ENCODE data around the gene LRP1. TPM values are rescaled to one million over a fixed set of nuclear protein-coding genes. Genes with fewer than 3 reads are reported as not detected.
A peak's percentile ranks its signal among the peaks of the same experiment; 100 is the strongest.

LRP1 gene
- total and polyA plus RNA-seq, 2 of the 13 experiments (the other 11 are each of a cell fraction or from before 2014, with no cell fraction given) = 14.7 to 30.8 TPM

DNA sequence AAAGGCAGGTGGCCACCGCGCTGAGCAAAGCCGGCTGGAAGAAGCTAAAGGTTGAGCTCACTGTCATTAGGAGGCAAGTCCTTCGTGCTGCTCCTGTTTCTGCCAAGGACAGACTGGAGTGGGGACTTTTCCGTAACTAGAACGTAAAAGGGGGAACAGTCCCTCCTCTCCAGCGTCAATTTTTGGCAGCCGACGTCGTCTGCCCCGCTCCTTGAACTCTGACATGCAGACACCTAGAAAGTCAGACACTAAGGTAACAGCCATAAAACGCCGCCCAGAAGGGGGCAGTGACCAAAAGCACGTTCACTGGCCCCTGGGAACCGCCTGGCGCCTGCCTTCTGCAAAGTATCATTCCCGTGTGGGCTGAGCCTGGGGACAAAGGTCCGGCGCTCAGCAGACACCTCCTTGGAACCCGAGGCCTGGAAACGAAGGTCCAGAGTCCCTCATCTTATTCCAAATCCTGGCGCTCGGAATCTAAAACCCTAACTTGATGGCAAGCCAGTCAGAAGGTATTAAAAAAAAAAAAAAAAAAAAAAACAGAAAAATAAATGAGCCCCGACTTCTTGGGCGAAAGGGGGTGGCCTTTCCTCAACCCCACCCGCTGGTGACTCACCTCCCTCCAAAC lies 1.1 kb upstream of the LRP1 start (continued):
- peak; percentile 55; the same call in 1 of the 2 replicates for TF ChIP-seq NFKB2 (CRISPR knock-in tag; IDR thresholded peaks at IDR 0.05; ENCODE audit: borderline replicate concordance)
- TF ChIP-seq NR1H2 (CRISPR knock-in tag; IDR thresholded peaks at IDR 0.05; ENCODE audit: borderline replicate concordance, low read depth) = no peak
- TF ChIP-seq, protein P1, sequence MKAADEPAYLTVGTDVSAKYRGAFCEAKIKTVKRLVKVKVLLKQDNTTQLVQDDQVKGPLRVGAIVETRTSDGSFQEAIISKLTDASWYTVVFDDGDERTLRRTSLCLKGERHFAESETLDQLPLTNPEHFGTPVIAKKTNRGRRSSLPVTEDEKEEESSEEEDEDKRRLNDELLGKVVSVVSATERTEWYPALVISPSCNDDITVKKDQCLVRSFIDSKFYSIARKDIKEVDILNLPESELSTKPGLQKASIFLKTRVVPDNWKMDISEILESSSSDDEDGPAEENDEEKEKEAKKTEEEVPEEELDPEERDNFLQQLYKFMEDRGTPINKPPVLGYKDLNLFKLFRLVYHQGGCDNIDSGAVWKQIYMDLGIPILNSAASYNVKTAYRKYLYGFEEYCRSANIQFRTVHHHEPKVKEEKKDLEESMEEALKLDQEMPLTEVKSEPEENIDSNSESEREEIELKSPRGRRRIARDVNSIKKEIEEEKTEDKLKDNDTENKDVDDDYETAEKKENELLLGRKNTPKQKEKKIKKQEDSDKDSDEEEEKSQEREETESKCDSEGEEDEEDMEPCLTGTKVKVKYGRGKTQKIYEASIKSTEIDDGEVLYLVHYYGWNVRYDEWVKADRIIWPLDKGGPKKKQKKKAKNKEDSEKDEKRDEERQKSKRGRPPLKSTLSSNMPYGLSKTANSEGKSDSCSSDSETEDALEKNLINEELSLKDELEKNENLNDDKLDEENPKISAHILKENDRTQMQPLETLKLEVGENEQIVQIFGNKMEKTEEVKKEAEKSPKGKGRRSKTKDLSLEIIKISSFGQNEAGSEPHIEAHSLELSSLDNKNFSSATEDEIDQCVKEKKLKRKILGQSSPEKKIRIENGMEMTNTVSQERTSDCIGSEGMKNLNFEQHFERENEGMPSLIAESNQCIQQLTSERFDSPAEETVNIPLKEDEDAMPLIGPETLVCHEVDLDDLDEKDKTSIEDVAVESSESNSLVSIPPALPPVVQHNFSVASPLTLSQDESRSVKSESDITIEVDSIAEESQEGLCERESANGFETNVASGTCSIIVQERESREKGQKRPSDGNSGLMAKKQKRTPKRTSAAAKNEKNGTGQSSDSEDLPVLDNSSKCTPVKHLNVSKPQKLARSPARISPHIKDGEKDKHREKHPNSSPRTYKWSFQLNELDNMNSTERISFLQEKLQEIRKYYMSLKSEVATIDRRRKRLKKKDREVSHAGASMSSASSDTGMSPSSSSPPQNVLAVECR (CRISPR knock-in tag; IDR thresholded peaks at IDR 0.05; ENCODE audit: borderline replicate concordance) = peak; percentile 63; the same call in 1 of the 2 replicates
- TF ChIP-seq ZNF256 (CRISPR knock-in tag; conservative IDR thresholded peaks at IDR 0.05) = no peak
- no peak for TF ChIP-seq MIER2 (CRISPR knock-in tag; IDR thresholded peaks at IDR 0.05)
- TF ChIP-seq ZNF263 (CRISPR knock-in tag; IDR thresholded peaks at IDR 0.05) = peak; percentile 60; the same call in 1 of the 2 replicates
- no peak for TF ChIP-seq SMAD9 (CRISPR knock-in tag; IDR thresholded peaks at IDR 0.05)
- peak; percentile 19; the same call in 1 of the 2 replicates for TF ChIP-seq GATA4 (IDR thresholded peaks at IDR 0.05; ENCODE audit: borderline replicate concordance, low read depth)
- TF ChIP-seq, protein P2, sequence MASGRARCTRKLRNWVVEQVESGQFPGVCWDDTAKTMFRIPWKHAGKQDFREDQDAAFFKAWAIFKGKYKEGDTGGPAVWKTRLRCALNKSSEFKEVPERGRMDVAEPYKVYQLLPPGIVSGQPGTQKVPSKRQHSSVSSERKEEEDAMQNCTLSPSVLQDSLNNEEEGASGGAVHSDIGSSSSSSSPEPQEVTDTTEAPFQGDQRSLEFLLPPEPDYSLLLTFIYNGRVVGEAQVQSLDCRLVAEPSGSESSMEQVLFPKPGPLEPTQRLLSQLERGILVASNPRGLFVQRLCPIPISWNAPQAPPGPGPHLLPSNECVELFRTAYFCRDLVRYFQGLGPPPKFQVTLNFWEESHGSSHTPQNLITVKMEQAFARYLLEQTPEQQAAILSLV (CRISPR knock-in tag; IDR thresholded peaks at IDR 0.05; ENCODE audit: borderline replicate concordance) = peak; percentile 69; the same call in 1 of the 2 replicates
- TF ChIP-seq ZFP62 (CRISPR knock-in tag; IDR thresholded peaks at IDR 0.05) = no peak
- TF ChIP-seq ZBTB8A (CRISPR knock-in tag; IDR thresholded peaks at IDR 0.05; ENCODE audit: borderline replicate concordance, low read depth) = no peak
- TF ChIP-seq IRF2 (CRISPR knock-in tag; IDR thresholded peaks at IDR 0.05) = peak; percentile 54; the same call in 1 of the 2 replicates
- TF ChIP-seq ZNF614 (CRISPR knock-in tag; IDR thresholded peaks at IDR 0.05; ENCODE audit: borderline replicate concordance) = peak; percentile 64; the same call in 1 of the 2 replicates
- TF ChIP-seq, protein P3, sequence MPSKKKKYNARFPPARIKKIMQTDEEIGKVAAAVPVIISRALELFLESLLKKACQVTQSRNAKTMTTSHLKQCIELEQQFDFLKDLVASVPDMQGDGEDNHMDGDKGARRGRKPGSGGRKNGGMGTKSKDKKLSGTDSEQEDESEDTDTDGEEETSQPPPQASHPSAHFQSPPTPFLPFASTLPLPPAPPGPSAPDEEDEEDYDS (CRISPR knock-in tag; IDR thresholded peaks at IDR 0.05) = peak; percentile 48
- TF ChIP-seq, protein P4, sequence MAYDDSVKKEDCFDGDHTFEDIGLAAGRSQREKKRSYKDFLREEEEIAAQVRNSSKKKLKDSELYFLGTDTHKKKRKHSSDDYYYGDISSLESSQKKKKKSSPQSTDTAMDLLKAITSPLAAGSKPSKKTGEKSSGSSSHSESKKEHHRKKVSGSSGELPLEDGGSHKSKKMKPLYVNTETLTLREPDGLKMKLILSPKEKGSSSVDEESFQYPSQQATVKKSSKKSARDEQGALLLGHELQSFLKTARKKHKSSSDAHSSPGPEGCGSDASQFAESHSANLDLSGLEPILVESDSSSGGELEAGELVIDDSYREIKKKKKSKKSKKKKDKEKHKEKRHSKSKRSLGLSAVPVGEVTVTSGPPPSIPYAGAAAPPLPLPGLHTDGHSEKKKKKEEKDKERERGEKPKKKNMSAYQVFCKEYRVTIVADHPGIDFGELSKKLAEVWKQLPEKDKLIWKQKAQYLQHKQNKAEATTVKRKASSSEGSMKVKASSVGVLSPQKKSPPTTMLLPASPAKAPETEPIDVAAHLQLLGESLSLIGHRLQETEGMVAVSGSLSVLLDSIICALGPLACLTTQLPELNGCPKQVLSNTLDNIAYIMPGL (CRISPR knock-in tag; IDR thresholded peaks at IDR 0.05; ENCODE audit: borderline replicate concordance in 1 of 2, low read depth in 1 of 2) = peak; percentile 57 to 85; a peak in 3 of 4 replicates
- no peak for TF ChIP-seq ZNF652 (CRISPR knock-in tag; IDR thresholded peaks at IDR 0.05; ENCODE audit: borderline replicate concordance, low read depth)
- no peak for TF ChIP-seq MAF1 (CRISPR knock-in tag; IDR thresholded peaks at IDR 0.05; ENCODE audit: borderline replicate concordance)
- no peak for TF ChIP-seq NFATC3 (CRISPR knock-in tag; IDR thresholded peaks at IDR 0.05)
- TF ChIP-seq RXRB (CRISPR knock-in tag; IDR thresholded peaks at IDR 0.05; ENCODE audit: borderline replicate concordance) = peak; percentile 69
- no peak for TF ChIP-seq TRIM24 (CRISPR knock-in tag; IDR thresholded peaks at IDR 0.05)
- TF ChIP-seq REPIN1 (CRISPR knock-in tag; IDR thresholded peaks at IDR 0.05; ENCODE audit: borderline replicate concordance, low read depth) = 0 out of 2 replicates have a peak, but pooled peaks have one; percentile 21

All from HepG2 (cell line).